Right lobe of liver (tissue), 6 donors: ENCODE data around the gene AIF1. TPM values are rescaled to one million over a fixed set of nuclear protein-coding genes. Genes with fewer than 3 reads are reported as not detected.

ENCODE experiments used
- ATAC-seq, 4 donors: fragments of 200-7000 bp; cut with Tn5 transposase; one replicate each; pipeline ENCODE4 v1.9.1; 2020; ENCODE audit warnings: mild to moderate bottlenecking in 4 of 4, moderate library complexity in 4 of 4
- DNase-seq, 3 donors: peaks; one replicate each; pipeline ENCODE4 v3.0.0-alpha.2; 2020
- H3K27ac ChIP-seq, 3 donors: fragments of 200-600 bp; one replicate each; pipeline ENCODE4 v1.8.0; 2022
- H3K27me3 ChIP-seq, 2 donors: fragments of 200-600 bp; one replicate each; pipeline ENCODE4 v1.8.0; 2022
- H3K36me3 ChIP-seq, 4 donors: fragments of 200-600 bp; sonication (generic) in 1 of 4; one replicate each; pipeline versions ENCODE4 v1.5.1 to v1.8.0; 2017 to 2022; ENCODE audit warnings: control low read depth in 1 of 4
- H3K4me1 ChIP-seq, 4 donors: fragments of 200-600 bp; sonication (generic) in 1 of 4; one replicate each; pipeline versions ENCODE4 v1.5.1 to v1.8.0; 2017 to 2022; ENCODE audit warnings: control low read depth in 1 of 4
- H3K4me3 ChIP-seq, 3 donors: fragments of 200-600 bp; one replicate each; pipeline ENCODE4 v1.8.0; 2022
- H3K9me3 ChIP-seq, 4 donors: fragments of 200-600 bp; sonication (generic) in 1 of 4; one replicate each; pipeline versions ENCODE4 v1.5.1 to v1.8.0; 2017 to 2022; ENCODE audit warnings: control low read depth in 1 of 4
- CTCF ChIP-seq, 4 donors: fragments of 200-600 bp in 3 of 4; fragments of 450-650 bp in 1 of 4; IDR thresholded peaks; one replicate each; pipeline versions ENCODE4 v1.5.1 to v1.8.0; 2016 to 2022; ENCODE audit warnings: antibody characterized with exemption in 4 of 4, mild to moderate bottlenecking in 2 of 4
- POLR2A ChIP-seq: fragments of 450-650 bp; IDR thresholded peaks from one replicate; pipeline ENCODE4 v1.6.1; 2017; ENCODE audit warnings: antibody characterized with exemption, mild to moderate bottlenecking
- WGBS: methylation state at CpG from one replicate; pipeline ENCODE4 v1.1.6; 2018; ENCODE audit warnings: low coverage, low lambda C conversion rate; ENCODE audit not compliant: insufficient coverage; ENCODE audit errors: missing lambda C conversion rate; 5-methylcytosine and 5-hydroxymethylcytosine counted together
- intact Hi-C, 2 donors: fragments of 100-400 bp; cut with DNase I; formaldehyde crosslinking; loops; one replicate each; pipeline versions ENCODE4 v1.11.2 to v1.14.1; 2022
- total RNA-seq, 6 experiments: library from RNA; depleted of rRNA in 2 of 6; stranded (reverse); fragments of >200 nt in 2 of 6; fragmentation: NEBNext Ultra II Directional in 3 of 6; extraction: Animal tissue kit (Norgen Biotek cat#: 25700) in 3 of 6; gene quantifications; one replicate each; pipeline versions ENCODE4 v1.1.0 to v1.2.4, GENCODE V29; 2016 to 2023
- donor health status: DM: no; HTN: yes; CAD: no.
- donor health status: DM: no; HTN: no; CAD: no.
- donor health status: DM: no; HTN: no; CAD: no.
- donor health status: DM: no; HTN: yes; CAD: no.
- donor health status: DM: no; HTN: yes; CAD: no.

Gene AIF1
- total RNA-seq, 6 experiments from 2014 or later: 6.7 to 28.5 (median 13.0) TPM

- no peak for DNase-seq
- no peak for ATAC-seq
- peaks cover 0 to 12% (median 0%) of the 10 kb centered on the region in 4 donors for H3K4me1 ChIP-seq
- TF ChIP-seq POLR2A (no peak), CTCF (IDR thresholded peaks at IDR 0.05) (no peak)
- H3K27me3 ChIP-seq: no peaks in the 10 kb centered on the region
- H3K27ac ChIP-seq: no peak overlapping the region
- no peak overlapping the region for H3K4me3 ChIP-seq
- H3K36me3 ChIP-seq: peaks cover 5 to 94% (median 49%) of the 10 kb centered on the region in 4 donors
- 93% methylated on average over 9 of the region's 26 CpGs for WGBS
- no peaks in the 10 kb centered on the region for H3K9me3 ChIP-seq
- intact Hi-C loops: no loop called here
These were observed 17.4 kb downstream of the AIF1 start for GRCh38 chr6:31632279-31632946.

GRCh38 chr6:31633447-31633846, 18.4 kb downstream of the AIF1 start:
- no peak for DNase-seq
- no peaks in the 10 kb centered on the region for H3K9me3 ChIP-seq
- no peaks in the 10 kb centered on the region for H3K27me3 ChIP-seq
- peaks cover 0 to 12% (median 0%) of the 10 kb centered on the region in 4 donors for H3K4me1 ChIP-seq
- H3K36me3 ChIP-seq: peaks cover 5 to 94% (median 50%) of the 10 kb centered on the region in 4 donors
- no peak overlapping the region for H3K27ac ChIP-seq
- TF ChIP-seq CTCF (IDR thresholded peaks at IDR 0.05): no peak
- WGBS: 100% methylated on average over 2 of the region's 7 CpGs
- H3K4me3 ChIP-seq: no peak overlapping the region
- no peak for ATAC-seq
- intact Hi-C loops: no loop called here

- ATAC-seq (no peak), DNase-seq (no peak)
- Histone ChIP-seq H3K4me1 (peaks cover 0 to 12% (median 0%) of the 10 kb centered on the region in 4 donors), H3K27ac (no peak overlapping the region), H3K9me3 (no peaks in the 10 kb centered on the region), H3K36me3 (peaks cover 5 to 94% (median 51%) of the 10 kb centered on the region in 4 donors), H3K27me3 (no peaks in the 10 kb centered on the region), H3K4me3 (no peak overlapping the region)
- 95% methylated on average over 2 of the region's 3 CpGs for WGBS
- TF ChIP-seq CTCF (IDR thresholded peaks at IDR 0.05): no peak
- no peak for TF ChIP-seq POLR2A
- intact Hi-C loops: no loop called here
These were observed 19.1 kb downstream of the AIF1 start for GRCh38 chr6:31634131-31634530.

- TF ChIP-seq CTCF (IDR thresholded peaks at IDR 0.05): no peak
- peak; percentile 12 for TF ChIP-seq POLR2A
- Histone ChIP-seq H3K27ac (peak overlapping the region in 1 of 3 donors; percentile 18), H3K36me3 (peaks cover 5 to 94% (median 51%) of the 10 kb centered on the region in 4 donors), H3K9me3 (no peaks in the 10 kb centered on the region), H3K27me3 (no peaks in the 10 kb centered on the region), H3K4me3 (no peak overlapping the region), H3K4me1 (peaks cover 0 to 12% (median 0%) of the 10 kb centered on the region in 4 donors)
- ATAC-seq (peak in 3 of 4 donors; percentile 31 to 82 (median 77)), DNase-seq (peak in 1 of 3 donors; percentile 83)
- 26% methylated on average over 8 of the region's 11 CpGs for WGBS
- intact Hi-C loops: no loop called here
These were observed 20.0 kb downstream of the AIF1 start for GRCh38 chr6:31634969-31635575.
